DOHH2 (cell line): Measurements from ENCODE around the gene KCTD15.

Experiments
- H3F3A ChIP-seq: fragments of 200-600 bp; sonication (generic), shearing (Covaris generic); 2 replicates; pipeline ENCODE4 v1.6.0; 2016; ENCODE audit warnings: antibody characterized with exemption, mild to moderate bottlenecking; ENCODE audit not compliant: control insufficient read depth, insufficient read depth
- H3K27ac ChIP-seq: fragments of 200-600 bp; sonication (generic); 2 replicates; pipeline ENCODE4 v1.5.1; 2014; ENCODE audit warnings: low read depth, mild to moderate bottlenecking, low read length, moderate library complexity
- H3K27me3 ChIP-seq: fragments of 200-600 bp; sonication (generic); 2 replicates; pipeline ENCODE4 v1.6.1; 2014; ENCODE audit warnings: mild to moderate bottlenecking, low read length, mixed read lengths; ENCODE audit not compliant: control insufficient read depth
- H3K36me3 ChIP-seq: fragments of 200-600 bp; sonication (generic); 2 replicates; pipeline ENCODE4 v1.6.1; 2014; ENCODE audit warnings: mild to moderate bottlenecking, low read length, moderate library complexity, mixed read lengths; ENCODE audit not compliant: control insufficient read depth
- H3K4me1 ChIP-seq: fragments of 200-600 bp; sonication (generic); 2 replicates; pipeline ENCODE4 v1.6.1; 2014; ENCODE audit warnings: mild to moderate bottlenecking, low read length, mixed read lengths; ENCODE audit not compliant: control insufficient read depth
- H3K4me2 ChIP-seq: fragments of 200-600 bp; sonication (generic); 2 replicates; pipeline ENCODE4 v1.6.0; 2014; ENCODE audit warnings: mild to moderate bottlenecking, low read length, moderate library complexity
- H3K4me3 ChIP-seq: fragments of 200-600 bp; sonication (generic); 2 replicates; pipeline ENCODE4 v1.5.1; 2014; ENCODE audit warnings: mild to moderate bottlenecking, low read length, mixed read lengths
- H3K79me2 ChIP-seq: fragments of 200-600 bp; sonication (generic); 2 replicates; pipeline ENCODE4 v1.6.1; 2014; ENCODE audit warnings: mild to moderate bottlenecking, low read length, mixed read lengths; ENCODE audit not compliant: control insufficient read depth
- H3K9me2 ChIP-seq: fragments of 200-600 bp; sonication (generic); replicated peaks from 2 replicates; pipeline ENCODE4 v1.6.1; 2014; ENCODE audit warnings: mild to moderate bottlenecking, low read length, mixed read lengths; ENCODE audit not compliant: control insufficient read depth
- H3K9me3 ChIP-seq: fragments of 200-600 bp; sonication (generic); 2 replicates; pipeline ENCODE4 v1.6.1; 2014; ENCODE audit warnings: antibody characterized with exemption, low read length, mixed read lengths; ENCODE audit not compliant: control insufficient read depth, insufficient read depth
- H4K20me1 ChIP-seq: fragments of 200-600 bp; sonication (generic); 2 replicates; pipeline ENCODE4 v1.6.0; 2014; ENCODE audit warnings: low read depth, mild to moderate bottlenecking, antibody characterized with exemption, low read length, moderate library complexity; ENCODE audit not compliant: control insufficient read depth, insufficient read depth
- CTCF ChIP-seq: fragments of 200-600 bp; sonication (generic); IDR thresholded peaks from one replicate; pipeline ENCODE4 v1.5.1; 2014; ENCODE audit warnings: antibody characterized with exemption, mild to moderate bottlenecking, low read depth, low read length; ENCODE audit not compliant: poor library complexity, severe bottlenecking
- EZH2phosphoT487 ChIP-seq: fragments of 200-600 bp; sonication (generic); IDR thresholded peaks from 2 replicates; pipeline ENCODE4 v1.6.1; 2017; ENCODE audit warnings: borderline replicate concordance, mild to moderate bottlenecking, antibody characterized with exemption, low read length, moderate library complexity, mixed read lengths

The KCTD15 gene

GRCh38 chr19:33825556-33825955, 28.9 kb downstream of the KCTD15 start:
- Histone ChIP-seq H3K4me3 (no peak overlapping the region), H3K27me3 (no peaks in the 10 kb centered on the region), H3K79me2 (no peaks in the 10 kb centered on the region), H4K20me1 (no peaks in the 10 kb centered on the region), H3K9me3 (no peaks in the 10 kb centered on the region), H3K9me2 (no peaks in the 10 kb centered on the region), H3K27ac (no peak overlapping the region), H3F3A (no peaks in the 10 kb centered on the region), H3K4me1 (no peaks in the 10 kb centered on the region), H3K4me2 (no peak overlapping the region), H3K36me3 (no peaks in the 10 kb centered on the region)
- no peak for TF ChIP-seq CTCF
- TF ChIP-seq EZH2phosphoT487, result no peak

- no peaks in the 10 kb centered on the region for H3K9me3 ChIP-seq
Measured at GRCh38 chr19:33826521-33826920, 29.9 kb downstream of the KCTD15 start.

GRCh38 chr19:33828266-33829075, 31.8 kb downstream of the KCTD15 start:
- H3F3A ChIP-seq, result no peaks in the 10 kb centered on the region
- no peaks in the 10 kb centered on the region for H3K36me3 ChIP-seq
- no peaks in the 10 kb centered on the region for H3K9me3 ChIP-seq
- H4K20me1 ChIP-seq, result no peaks in the 10 kb centered on the region
- no peak for TF ChIP-seq EZH2phosphoT487
- no peak for TF ChIP-seq CTCF
- H3K9me2 ChIP-seq, result no peaks in the 10 kb centered on the region
- H3K79me2 ChIP-seq, result no peaks in the 10 kb centered on the region
- no peak overlapping the region for H3K4me3 ChIP-seq
- H3K4me1 ChIP-seq, result no peaks in the 10 kb centered on the region
- no peak overlapping the region for H3K27ac ChIP-seq
- H3K27me3 ChIP-seq, result no peaks in the 10 kb centered on the region
- H3K4me2 ChIP-seq, result no peak overlapping the region

More at GRCh38 chr19:33826521-33826920, 29.9 kb downstream of the KCTD15 start:
- Histone ChIP-seq H3K79me2 (no peaks in the 10 kb centered on the region), H3K4me3 (no peak overlapping the region), H3K36me3 (no peaks in the 10 kb centered on the region), H3K27ac (no peak overlapping the region), H3K4me2 (no peak overlapping the region), H4K20me1 (no peaks in the 10 kb centered on the region), H3F3A (no peaks in the 10 kb centered on the region), H3K27me3 (no peaks in the 10 kb centered on the region), H3K4me1 (no peaks in the 10 kb centered on the region), H3K9me2 (no peaks in the 10 kb centered on the region)
- TF ChIP-seq CTCF, result no peak
- no peak for TF ChIP-seq EZH2phosphoT487
